ENCODE data around the gene SH3GL2.

Gene SH3GL2

DNA sequence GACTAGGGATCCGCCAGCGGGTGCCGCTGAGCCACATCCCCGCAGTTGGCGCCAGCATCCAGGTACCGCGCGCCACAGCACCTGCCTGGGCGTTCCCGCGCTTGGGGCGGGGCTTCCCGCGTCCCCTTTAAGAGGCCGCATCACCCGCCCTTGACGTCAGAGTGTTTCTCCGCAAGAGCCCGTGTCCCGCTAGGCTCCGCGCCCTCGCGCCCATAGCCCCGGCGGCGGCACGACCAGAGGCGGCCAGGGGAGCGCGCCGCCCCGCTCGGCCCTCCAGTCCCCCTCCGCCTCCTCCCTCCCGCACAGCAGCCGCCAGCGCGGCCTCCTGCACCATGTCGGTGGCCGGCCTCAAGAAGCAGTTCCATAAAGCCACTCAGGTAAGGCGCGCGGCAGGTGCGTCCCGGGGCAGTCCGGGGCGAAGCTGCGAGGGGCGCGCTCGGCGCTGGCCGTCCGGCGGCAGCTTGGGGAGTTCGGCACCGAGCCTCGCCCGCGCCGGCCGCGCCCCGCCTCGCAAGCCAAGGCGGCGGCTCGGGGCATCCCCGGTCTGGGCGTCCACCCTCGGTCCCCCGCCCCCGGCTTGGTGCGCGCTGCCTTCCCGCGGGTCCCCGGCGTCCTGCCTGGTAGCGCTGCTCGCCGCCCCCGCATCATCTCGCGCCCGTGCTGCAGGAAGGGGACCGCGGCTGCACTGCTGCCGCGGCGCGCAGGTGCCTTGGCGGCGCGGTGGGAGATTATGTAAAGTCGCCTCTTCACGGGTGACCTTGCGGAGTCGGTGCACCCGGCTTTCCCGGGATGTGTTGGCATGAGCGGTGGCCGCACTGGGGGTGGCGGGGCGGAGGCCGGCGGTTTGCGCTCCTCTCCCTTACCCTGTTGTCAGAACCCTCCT is at the start of gene SH3GL2:
TSS of gene SH3GL2 (plus strand) at position 156 of the 883 bp plus-strand sequence.
- peak in 2 of 3 donors; percentile 6 to 10 for DNase-seq

GRCh38 chr9:17531642-17532254 is 47.1 kb upstream of the SH3GL2 start:
- DNase-seq = peak; percentile 53 to 67 (median 62)

DNA sequence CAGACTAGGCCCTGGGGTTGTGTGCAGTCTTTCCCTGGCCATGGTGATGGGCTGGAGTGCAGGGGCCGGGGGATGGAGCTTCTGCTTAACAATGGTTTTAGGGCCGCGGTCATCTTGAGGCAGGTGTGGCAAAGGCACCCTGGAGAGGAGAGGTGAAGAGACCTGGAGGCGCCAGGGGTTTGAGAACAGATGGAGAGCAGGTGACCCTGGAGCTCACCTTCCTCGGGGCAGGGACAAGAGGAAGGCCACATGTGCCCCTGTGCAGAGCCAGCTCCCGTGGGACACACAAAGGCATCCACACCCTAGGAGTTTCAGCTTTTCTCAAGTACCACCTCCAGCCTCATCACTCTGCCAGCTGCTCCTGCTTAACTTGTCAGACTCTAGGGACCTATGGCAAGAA is 46.4 kb upstream of the SH3GL2 start:
- no peak for DNase-seq

DNA sequence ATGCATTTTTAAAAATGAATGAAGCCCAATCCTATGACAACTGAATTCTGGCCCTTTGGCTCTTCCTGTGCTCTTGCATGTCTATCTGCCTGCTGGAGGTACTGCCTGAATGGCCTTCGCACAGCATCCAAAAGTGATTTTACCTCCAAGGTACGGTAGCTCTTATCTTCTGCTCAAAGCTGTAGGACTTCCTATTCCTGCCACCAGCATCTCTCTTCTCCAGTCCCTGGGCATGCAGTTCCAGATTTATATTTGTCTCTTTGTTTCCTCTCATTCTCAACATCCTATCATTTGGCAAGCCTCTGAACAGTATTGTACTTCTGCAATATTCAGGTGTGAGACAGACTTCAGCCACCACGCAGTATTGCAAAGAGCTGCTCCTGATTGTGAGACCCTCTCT is 43.7 kb upstream of the SH3GL2 start:
- DNase-seq = no peak

DNA sequence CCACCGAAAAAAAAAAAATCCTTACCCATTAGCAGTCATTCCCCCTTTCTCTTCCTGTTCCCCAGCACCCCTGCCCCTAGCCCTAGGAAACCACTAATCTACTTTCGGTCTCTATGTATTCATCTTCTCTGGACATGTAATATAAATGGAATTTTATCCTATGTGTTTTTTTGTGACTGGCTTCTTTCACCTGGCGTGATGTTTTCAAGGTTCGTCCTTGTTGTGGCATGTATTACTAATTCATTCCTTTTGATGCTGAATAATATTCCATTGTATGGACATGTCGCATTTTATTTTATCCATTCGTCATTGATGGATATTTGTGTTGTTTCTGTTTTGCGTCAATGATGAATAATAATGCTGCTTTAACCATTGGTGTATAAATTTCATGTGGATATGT is 42.8 kb upstream of the SH3GL2 start:
- DNase-seq = no peak

GRCh38 chr9:17551023-17551422 is 27.8 kb upstream of the SH3GL2 start:
- no peak for DNase-seq

GRCh38 chr9:17555362-17556054 is 23.4 kb upstream of the SH3GL2 start:
- DNase-seq = no peak

- DNase-seq = no peak
Measured at GRCh38 chr9:17556255-17556654, 22.6 kb upstream of the SH3GL2 start.

DNA sequence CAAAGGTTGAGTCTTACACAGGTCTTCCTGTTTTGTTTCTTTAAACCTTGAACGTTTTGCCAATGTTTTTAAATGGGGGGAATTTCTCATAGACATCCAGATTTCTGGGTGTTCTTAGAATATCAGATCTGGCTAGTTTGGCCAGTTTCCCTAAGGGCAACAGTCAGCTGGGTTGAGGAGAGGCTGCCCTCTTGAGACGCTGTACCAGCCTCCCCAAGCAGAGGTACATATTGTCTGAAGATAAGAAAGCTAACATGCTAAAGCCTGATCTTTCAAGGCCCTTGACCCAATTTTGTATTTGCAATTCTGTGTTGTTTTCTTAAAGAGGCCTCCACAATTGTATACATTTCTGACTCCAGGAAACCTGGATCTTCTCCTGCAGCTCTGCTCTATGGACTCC is 21.9 kb upstream of the SH3GL2 start:
- DNase-seq = no peak

DNA sequence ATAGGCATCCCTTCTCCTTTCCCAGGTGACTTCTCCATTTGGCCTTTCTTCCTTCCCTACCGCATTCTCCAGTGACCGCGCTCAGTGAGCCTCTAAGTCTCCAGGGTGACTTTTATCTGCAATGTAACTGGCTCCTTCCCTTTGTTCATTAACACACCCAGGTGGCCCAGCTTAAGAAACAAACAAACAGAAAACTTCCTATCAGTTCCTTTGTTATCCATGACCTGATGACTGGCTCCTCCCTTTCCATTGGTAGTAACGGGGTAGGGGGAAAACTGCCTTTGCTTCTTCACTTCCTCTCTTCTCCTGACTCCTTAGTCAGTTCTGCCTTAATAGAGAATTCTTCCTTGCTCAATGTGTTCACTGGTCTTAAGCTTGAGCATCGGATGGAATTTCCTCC is 7.0 kb upstream of the SH3GL2 start:
- DNase-seq = no peak

DNA sequence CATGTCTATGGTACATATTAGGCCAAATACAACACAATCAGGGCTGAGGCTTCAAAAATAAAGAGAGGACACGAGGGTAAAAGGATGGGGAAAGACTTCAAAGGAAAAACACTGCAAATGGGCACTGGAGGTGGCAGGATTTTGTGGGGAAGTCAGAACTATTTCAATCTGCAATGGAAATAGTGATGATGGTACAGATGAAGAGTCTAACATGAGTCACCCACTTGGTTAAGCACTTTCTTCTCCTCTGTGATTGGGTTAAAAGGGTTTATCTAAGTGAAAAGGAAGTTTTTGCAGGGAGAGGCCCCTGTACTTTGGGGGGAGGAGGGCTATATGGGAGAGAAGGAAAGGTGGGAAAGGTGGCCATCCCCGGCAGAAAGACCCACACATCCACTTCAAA is 4.5 kb upstream of the SH3GL2 start:
- no peak for DNase-seq

GRCh38 chr9:17578577-17578910 is 322 bp upstream of the SH3GL2 start:
- DNase-seq = no peak

GRCh38 chr9:17580119-17580518 is 1.3 kb downstream of the SH3GL2 start:
- no peak for DNase-seq

- DNase-seq = peak; percentile 12 to 21 (median 12)
Measured at GRCh38 chr9:17587113-17587512, 8.2 kb downstream of the SH3GL2 start.

GRCh38 chr9:17588395-17588794 is 9.5 kb downstream of the SH3GL2 start:
- no peak for DNase-seq

GRCh38 chr9:17588941-17589340 is 10.1 kb downstream of the SH3GL2 start:
- DNase-seq = no peak

- DNase-seq = no peak
Measured at GRCh38 chr9:17589771-17590170, 10.9 kb downstream of the SH3GL2 start.

DNA sequence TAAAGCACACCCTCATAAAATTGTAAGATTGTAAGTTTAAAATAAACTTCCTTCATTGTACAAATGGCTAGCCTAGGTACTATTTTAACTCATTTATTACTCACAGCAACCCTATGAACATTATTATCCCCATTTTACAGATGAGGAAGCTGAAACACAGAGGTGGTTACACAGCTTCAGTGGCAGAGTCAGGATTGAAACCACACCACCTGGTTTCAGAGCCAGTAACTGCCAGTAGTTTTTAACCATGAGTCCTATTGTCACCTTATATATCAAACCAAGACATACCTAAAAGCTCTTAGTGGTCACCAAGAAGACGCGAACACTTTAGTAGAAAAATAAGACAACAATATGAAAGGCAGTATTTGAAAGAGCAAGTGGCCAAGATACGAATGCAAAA is 16.1 kb downstream of the SH3GL2 start:
- no peak for DNase-seq

- DNase-seq = no peak
Measured at GRCh38 chr9:17597977-17598376, 19.1 kb downstream of the SH3GL2 start.

DNA sequence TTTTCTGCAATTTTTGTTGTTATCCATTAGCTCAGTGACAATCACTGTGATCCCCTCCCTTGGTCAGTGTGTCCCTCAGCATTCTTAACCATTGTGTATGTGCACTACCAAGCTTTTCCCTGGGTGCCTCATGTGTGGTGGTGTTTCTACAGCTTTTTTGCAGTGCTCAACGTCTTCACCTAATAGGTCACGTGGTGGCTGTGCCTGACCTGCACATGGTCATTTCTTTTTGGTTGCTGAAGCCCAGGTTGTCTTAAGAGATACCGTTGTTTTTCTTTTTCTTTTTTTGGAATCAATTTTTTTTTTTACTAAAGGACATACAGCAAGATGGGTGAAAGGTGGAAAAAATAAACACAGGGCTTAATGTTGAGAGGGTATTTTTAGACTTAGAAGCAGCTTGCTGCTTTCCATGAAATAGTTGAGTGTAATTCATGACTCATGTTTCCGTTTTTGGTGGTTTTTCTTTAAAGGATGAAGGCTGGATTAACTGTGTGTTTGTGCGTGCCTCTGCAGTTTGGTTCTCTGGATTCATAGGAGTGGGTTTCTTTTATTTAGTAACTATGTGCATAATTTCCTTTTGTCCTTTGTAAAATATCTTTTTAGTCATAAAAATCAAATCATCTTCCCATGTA is 22.2 kb downstream of the SH3GL2 start:
- DNase-seq = no peak

- no peak for DNase-seq
Measured at GRCh38 chr9:17604556-17604955, 25.7 kb downstream of the SH3GL2 start.

DNA sequence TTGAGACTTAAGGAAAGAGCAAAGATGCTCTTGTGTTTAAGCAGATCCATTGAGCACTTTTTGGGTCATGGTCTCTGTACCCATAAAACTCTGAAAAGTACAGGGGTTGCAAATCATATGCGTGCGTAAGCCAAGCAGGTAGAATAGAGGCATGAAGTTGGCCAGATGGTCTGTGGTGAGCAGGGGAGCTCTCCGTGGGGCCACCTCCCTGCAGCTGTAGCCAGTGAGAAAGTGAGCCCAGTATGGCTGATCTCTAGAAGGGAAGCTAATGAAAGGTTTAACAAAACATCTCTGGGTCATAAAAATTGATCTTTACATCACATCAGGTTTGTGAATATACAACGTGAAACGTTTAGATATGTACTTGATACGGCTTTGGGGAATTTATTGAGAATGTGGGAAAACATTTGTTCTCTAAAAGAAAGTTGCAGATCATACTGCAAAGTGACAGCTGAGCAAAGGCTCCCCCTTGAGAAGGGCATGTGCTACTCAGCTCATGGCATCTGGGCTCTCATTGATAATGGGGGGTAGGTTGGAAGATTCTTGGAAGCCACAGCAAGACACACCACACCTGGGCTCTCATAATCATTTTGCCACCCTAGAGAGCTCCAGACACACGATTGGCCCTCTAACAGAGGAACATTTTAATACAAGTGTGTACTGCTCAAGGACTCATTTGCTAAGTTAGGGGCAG is 30.6 kb downstream of the SH3GL2 start:
- DNase-seq = no peak

- DNase-seq = no peak
Measured at GRCh38 chr9:17611342-17611741, 32.5 kb downstream of the SH3GL2 start.
